ENCODE measurements around the gene HAND2. TPM values are rescaled to one million over a fixed set of nuclear protein-coding genes. Genes with fewer than 3 reads are reported as not detected.

Gene HAND2
- total RNA-seq (2014; rRNA removed; shearing (Covaris generic); ENCODE audit: low replicate concordance) = not detected in 2 replicates

GRCh38 chr4:173529477-173530325 lies at the start of gene HAND2:
TSS of gene HAND2 (minus strand) at chr4:173530229. CDS start at chr4:173529289, 940 bp downstream.
- DNase-seq (ENCODE audit: low read depth) = no peak
- in situ Hi-C loops (cut with HindIII; ENCODE audit: low pct_unique_long_range_greater_than_20kb, low sequenced_read_pairs) = no loop called here

DNA sequence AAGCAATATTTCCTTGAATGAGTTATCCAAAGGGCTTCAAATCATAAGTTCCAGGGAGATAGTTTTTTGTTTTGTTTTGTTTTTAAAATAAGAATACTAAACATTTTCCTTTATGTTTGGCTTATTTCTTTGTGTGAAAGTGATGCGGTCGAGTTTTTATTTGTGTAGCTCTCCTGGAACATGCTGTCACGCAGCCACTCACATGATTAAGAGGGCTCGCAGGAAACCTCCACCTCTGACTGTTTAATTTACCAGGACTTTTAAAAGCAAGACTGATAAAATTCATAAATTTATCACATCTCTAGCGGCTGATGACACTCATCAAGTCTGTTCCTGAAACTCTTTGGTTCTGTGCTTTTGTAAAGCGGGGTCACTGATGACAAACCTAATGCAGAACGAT lies 48.9 kb upstream of the HAND2 start:
- in situ Hi-C loops (cut with HindIII; ENCODE audit: low pct_unique_long_range_greater_than_20kb, low sequenced_read_pairs) = no loop called here
- no peak for DNase-seq (ENCODE audit: low read depth)

GRCh38 chr4:173577963-173578362 lies 47.9 kb upstream of the HAND2 start:
- no peak for DNase-seq (ENCODE audit: low read depth)
- in situ Hi-C loops (cut with HindIII; ENCODE audit: low pct_unique_long_range_greater_than_20kb, low sequenced_read_pairs) = no loop called here

DNA sequence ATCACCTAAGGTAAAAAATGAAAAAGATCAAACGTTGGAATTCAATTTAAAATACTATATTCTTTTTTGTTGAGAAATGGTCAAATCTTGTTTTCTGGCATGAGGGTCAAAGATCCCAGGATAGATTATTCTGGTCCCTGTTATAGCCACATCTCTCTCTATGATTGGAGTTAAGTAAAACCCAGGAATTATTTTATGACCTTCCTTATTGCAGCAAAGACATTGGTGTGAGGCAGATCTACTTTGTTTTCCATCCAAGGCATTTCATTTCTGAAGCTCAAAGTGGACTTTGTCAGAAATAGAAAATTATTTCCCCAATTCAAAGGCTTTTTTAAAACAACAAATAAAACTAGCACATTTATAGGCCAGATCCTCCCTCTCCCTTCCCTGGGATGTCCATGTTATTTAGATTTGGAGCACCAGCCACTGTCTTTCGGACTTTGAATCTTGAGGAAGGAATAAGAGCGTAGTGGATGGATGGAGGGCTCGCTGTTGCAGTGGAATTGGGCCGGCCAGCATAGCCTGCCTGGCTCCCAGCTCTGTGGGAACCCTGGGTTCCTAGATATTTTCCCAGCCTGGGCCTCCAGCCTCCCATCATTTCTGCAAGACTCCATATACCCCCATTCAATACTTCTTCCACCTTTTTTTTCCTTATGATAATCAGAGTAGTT lies 45.6 kb upstream of the HAND2 start:
- no peak for DNase-seq (ENCODE audit: low read depth)
- in situ Hi-C loops (cut with HindIII; ENCODE audit: low pct_unique_long_range_greater_than_20kb, low sequenced_read_pairs) = no loop called here

DNA sequence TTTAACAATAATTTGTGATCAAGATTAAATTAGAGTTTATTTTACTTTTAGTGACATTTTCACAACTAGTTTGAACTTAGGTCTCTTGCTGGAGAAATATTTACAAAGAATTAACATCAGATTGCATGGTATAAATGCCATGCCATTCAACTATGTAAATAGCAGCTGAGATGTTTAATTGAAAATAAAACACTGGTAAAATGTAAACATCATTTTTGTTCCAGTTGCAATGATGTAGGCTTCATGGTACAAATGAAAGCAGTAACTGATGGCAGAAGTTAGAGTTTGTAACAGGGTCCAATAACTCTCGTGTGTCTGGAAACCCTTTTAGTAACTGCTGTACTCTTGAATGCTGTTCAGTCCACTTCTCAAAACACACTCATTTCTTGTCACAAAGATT lies 43.7 kb upstream of the HAND2 start:
- in situ Hi-C loops (cut with HindIII; ENCODE audit: low pct_unique_long_range_greater_than_20kb, low sequenced_read_pairs) = no loop called here
- no peak for DNase-seq (ENCODE audit: low read depth)

DNA sequence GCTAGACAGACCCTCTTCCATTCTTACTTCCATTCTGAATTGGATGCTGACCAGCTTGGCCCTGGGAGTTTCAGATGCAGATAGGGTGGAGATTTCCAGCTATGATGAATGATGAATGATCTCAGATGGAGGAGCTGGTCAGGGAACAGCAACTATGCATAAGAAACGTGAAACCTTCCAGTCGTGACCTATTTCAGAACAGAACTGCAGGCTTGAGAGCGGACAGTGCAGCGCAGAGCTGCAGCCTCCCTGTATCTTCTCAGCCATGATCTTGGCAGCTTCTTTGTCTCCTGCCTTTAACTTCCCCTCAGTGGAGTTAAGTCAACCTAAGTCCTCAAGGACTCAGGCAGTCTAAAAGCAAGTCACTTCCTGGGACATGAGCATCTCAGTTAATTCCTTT lies 43.3 kb upstream of the HAND2 start:
- in situ Hi-C loops (cut with HindIII; ENCODE audit: low pct_unique_long_range_greater_than_20kb, low sequenced_read_pairs) = no loop called here

DNA sequence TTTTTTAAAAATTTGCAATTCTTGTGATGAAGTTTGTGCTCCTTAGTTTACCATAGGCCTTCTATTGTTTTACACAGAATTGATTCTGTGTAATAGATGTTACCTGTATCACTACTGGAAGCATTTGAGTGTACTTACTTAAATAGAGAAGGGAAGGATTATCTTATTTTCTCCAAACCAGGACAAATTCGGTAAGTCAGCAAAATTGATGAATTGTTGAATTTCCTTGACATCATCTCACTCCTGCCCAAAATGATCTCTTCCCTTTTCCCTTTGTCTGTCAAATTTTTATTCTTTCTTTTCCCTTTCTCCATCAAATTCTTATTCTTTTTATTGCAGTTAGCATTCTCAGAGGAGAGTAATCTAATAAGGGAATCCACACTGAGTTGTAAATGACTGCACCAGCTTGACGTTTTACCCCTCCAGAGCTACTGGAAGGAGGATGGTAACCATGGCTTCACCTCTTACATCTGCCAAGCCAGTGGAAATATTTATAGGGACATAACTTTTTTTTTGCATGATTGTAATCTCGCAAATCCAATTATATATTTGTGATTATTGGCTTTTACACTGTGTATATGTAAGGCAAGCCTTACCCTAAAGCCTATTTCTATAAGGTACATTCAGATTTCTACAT lies 42.6 kb upstream of the HAND2 start:
- no peak for DNase-seq (ENCODE audit: low read depth)
- in situ Hi-C loops (cut with HindIII; ENCODE audit: low pct_unique_long_range_greater_than_20kb, low sequenced_read_pairs) = no loop called here

More for the DNA sequence above, 43.3 kb upstream of the HAND2 start:
- no peak for DNase-seq (ENCODE audit: low read depth)

- in situ Hi-C loops (cut with HindIII; ENCODE audit: low pct_unique_long_range_greater_than_20kb, low sequenced_read_pairs) = no loop called here
- no peak for DNase-seq (ENCODE audit: low read depth)
Measured at GRCh38 chr4:173571620-173572019, 41.6 kb upstream of the HAND2 start.

GRCh38 chr4:173565281-173565680 lies 35.3 kb upstream of the HAND2 start:
- in situ Hi-C loops (cut with HindIII; ENCODE audit: low pct_unique_long_range_greater_than_20kb, low sequenced_read_pairs) = no loop called here
- no peak for DNase-seq (ENCODE audit: low read depth)

- in situ Hi-C loops (cut with HindIII; ENCODE audit: low pct_unique_long_range_greater_than_20kb, low sequenced_read_pairs) = no loop called here
Measured at GRCh38 chr4:173564461-173564860, 34.4 kb upstream of the HAND2 start.

GRCh38 chr4:173560896-173561295 lies 30.9 kb upstream of the HAND2 start:
- in situ Hi-C loops (cut with HindIII; ENCODE audit: low pct_unique_long_range_greater_than_20kb, low sequenced_read_pairs) = no loop called here
- DNase-seq (ENCODE audit: low read depth) = no peak

More at GRCh38 chr4:173564461-173564860, 34.4 kb upstream of the HAND2 start:
- DNase-seq (ENCODE audit: low read depth) = no peak

DNA sequence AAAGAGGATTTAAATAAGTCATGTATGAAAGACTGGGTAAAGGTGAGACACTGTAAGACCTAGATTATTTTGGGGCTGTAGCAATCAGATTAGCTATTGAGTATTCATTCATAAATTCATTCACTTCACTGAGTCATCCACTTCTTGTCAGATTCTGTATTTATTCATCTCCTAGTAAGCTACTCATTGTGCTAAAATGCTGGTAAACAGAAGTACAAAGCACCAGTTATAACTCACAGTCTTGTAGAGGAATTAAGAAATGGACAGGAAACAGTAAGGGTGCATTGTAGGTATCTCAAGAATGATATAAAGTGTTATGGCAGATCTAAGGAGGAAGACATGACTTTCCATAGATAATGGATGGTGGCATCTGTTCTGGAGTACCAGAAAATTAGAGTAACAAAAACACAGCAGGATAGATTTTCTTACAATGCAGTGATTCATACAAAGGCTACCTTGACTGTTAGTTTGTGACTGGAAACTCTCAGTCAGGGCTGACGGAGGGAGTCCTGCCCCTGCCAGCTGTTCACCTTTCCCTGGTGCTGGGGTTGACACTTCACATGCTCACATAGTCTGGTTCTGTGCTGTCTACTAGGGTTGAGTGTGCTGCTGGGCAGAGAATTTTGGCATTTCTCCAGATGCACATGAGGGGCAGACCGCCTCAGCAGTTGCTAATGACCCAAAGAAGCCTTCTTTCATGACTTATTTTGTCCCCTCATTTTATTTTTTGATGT lies 26.5 kb upstream of the HAND2 start:
- in situ Hi-C loops (cut with HindIII; ENCODE audit: low pct_unique_long_range_greater_than_20kb, low sequenced_read_pairs) = no loop called here
- DNase-seq (ENCODE audit: low read depth) = no peak

DNA sequence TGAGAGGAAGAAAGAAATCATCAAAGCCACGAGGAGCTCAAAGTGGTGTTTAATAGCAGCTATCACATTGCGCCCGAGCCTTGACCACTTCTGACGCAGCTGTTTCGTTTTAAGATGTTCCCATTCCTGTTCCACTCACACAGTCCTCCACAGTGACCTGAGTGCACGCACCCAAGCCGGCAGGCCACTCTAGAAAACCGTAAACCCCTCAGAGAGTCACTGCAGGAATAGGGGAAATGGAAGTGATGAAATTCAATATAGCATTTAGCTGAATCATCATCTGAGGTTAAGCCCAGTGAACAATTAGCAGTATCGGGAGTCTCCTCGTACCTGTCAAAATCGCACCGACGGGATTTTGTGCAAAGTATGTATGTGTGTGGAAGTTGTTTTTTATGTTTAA lies 17.9 kb upstream of the HAND2 start:
- no peak for DNase-seq (ENCODE audit: low read depth)
- in situ Hi-C loops (cut with HindIII; ENCODE audit: low pct_unique_long_range_greater_than_20kb, low sequenced_read_pairs) = no loop called here

- in situ Hi-C loops (cut with HindIII; ENCODE audit: low pct_unique_long_range_greater_than_20kb, low sequenced_read_pairs) = no loop called here
- no peak for DNase-seq (ENCODE audit: low read depth)
Measured at GRCh38 chr4:173546776-173547175, 16.7 kb upstream of the HAND2 start.

- in situ Hi-C loops (cut with HindIII; ENCODE audit: low pct_unique_long_range_greater_than_20kb, low sequenced_read_pairs) = no loop called here
- no peak for DNase-seq (ENCODE audit: low read depth)
Measured at GRCh38 chr4:173545440-173545839, 15.4 kb upstream of the HAND2 start.

GRCh38 chr4:173543266-173543665 lies 13.2 kb upstream of the HAND2 start:
- in situ Hi-C loops (cut with HindIII; ENCODE audit: low pct_unique_long_range_greater_than_20kb, low sequenced_read_pairs) = no loop called here
- no peak for DNase-seq (ENCODE audit: low read depth)

GRCh38 chr4:173539986-173540385 lies 10.0 kb upstream of the HAND2 start:
- in situ Hi-C loops (cut with HindIII; ENCODE audit: low pct_unique_long_range_greater_than_20kb, low sequenced_read_pairs) = no loop called here
- DNase-seq (ENCODE audit: low read depth) = no peak

DNA sequence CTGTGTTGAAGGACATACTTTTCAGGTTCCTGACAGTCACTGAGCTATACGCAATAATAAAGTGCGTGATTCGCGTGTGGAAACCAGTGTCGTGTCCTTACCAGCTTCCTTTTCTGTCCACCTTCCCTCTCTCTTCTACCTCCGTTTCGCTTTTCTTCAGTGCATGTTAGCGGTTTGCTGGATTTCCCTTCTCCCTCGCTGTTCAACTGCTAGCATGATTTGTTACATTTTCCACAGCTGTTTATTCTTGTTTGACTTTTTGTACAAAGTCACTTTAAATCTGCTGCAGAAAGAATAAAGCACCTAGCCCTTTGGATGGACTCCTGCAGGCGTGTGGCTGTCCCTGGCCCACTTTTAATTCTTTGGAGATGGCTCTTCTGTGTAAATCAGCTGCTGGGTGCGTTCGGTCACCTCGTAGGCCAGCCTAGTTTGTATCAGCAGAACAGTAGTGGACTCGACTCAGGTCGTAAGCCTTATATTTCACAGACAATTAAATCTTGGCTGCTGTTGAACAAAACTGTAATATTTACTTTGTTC lies 8.9 kb upstream of the HAND2 start:
- in situ Hi-C loops (cut with HindIII; ENCODE audit: low pct_unique_long_range_greater_than_20kb, low sequenced_read_pairs) = no loop called here
- no peak for DNase-seq (ENCODE audit: low read depth)

All from Caki2 (cell line).